Measurements from ENCODE around the gene B4GALNT4. TPM values are rescaled to one million over a fixed set of nuclear protein-coding genes. Genes with fewer than 3 reads are reported as not detected.

B4GALNT4 gene
- total and polyA plus RNA-seq, 2 of the 13 experiments (the other 11 are each of a cell fraction or from before 2014, with no cell fraction given), result 30.5 to 50.1 TPM

DNA sequence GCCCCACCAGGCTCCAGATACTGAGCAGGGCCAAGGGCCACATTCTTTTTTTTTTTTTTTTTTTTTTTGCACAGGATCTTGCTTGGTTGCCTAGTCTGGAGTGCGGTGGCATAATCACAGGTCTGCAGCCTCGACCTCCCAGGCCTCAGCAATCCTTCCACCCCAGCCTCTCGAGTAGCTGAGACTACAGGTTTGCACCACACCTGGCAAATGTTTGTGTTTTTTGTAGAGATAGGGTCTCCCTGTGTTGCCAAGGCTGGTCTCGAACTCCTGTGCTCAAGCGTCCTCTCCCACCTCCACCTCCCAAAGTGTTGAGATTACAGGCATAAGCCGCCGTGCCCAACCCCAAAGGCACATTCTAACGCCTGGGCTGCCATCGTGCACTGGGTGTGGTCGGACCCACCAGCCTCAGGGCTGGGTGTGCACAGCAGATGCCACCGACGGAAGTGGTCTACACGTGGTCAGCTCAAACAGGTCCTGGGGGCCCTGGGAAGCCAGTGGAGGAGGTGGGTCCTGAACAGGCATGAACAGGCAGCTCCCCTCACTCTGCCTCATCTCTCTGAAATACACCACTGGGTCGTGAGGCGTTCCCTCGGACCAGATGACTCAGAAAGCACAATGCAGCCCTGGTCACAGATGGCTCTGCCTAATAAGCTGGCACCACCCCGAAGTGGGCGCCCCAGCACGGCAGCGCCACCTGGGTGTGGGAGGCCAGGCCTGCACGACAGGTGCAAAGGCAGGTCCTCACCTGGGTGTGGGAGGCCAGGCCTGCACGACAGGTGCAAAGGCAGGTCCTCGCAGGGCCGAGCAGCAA is 5.1 kb upstream of the B4GALNT4 start (continued):
- TF ChIP-seq ARID5B (CRISPR knock-in tag; IDR thresholded peaks at IDR 0.05) (peak; percentile 25; the same call in 1 of the 2 replicates), GPBP1L1 (CRISPR knock-in tag; IDR thresholded peaks at IDR 0.05) (no peak), ATF7 (IDR thresholded peaks at IDR 0.05) (no peak), ATF7 (CRISPR knock-in tag; IDR thresholded peaks at IDR 0.05) (peak; percentile 70; the same call in 1 of the 2 replicates), MNT (IDR thresholded peaks at IDR 0.05) (no peak), TCF7 (IDR thresholded peaks at IDR 0.05; ENCODE audit: low read depth) (no peak), CHCHD3 (CRISPR knock-in tag; IDR thresholded peaks at IDR 0.05) (no peak), ZNF20 (CRISPR knock-in tag; IDR thresholded peaks at IDR 0.05) (no peak), IRX3 (CRISPR knock-in tag; IDR thresholded peaks at IDR 0.05; ENCODE audit: borderline replicate concordance, low read depth) (no peak), MYC (CRISPR knock-in tag; IDR thresholded peaks at IDR 0.05; ENCODE audit: borderline replicate concordance) (peak; percentile 74; the same call in 1 of the 2 replicates), PHF20 (CRISPR knock-in tag; IDR thresholded peaks at IDR 0.05) (no peak), STAG1 (CRISPR knock-in tag; IDR thresholded peaks at IDR 0.05) (peak; percentile 72), SRF (IDR thresholded peaks at IDR 0.05; ENCODE audit: low read depth, low read length) (no peak), ZNF766 (CRISPR knock-in tag; IDR thresholded peaks at IDR 0.05; ENCODE audit: borderline replicate concordance) (no peak), TBL1XR1 (IDR thresholded peaks at IDR 0.05; ENCODE audit: borderline replicate concordance, low read length, partially characterized antibody) (no peak), GABPB1 (CRISPR knock-in tag; IDR thresholded peaks at IDR 0.05) (peak; percentile 65; the same call in 1 of the 2 replicates), SPEN (CRISPR knock-in tag; IDR thresholded peaks at IDR 0.05; ENCODE audit: low read depth) (no peak), PITX1 (CRISPR knock-in tag; IDR thresholded peaks at IDR 0.05) (no peak), ZFP1 (CRISPR knock-in tag; IDR thresholded peaks at IDR 0.05) (no peak), ZNF891 (CRISPR knock-in tag; IDR thresholded peaks at IDR 0.05) (no peak), SETDB1 (CRISPR knock-in tag; IDR thresholded peaks at IDR 0.05; ENCODE audit: borderline replicate concordance) (no peak), ZNF776 (CRISPR knock-in tag; IDR thresholded peaks at IDR 0.05) (no peak)
- TF ChIP-seq, protein P1, sequence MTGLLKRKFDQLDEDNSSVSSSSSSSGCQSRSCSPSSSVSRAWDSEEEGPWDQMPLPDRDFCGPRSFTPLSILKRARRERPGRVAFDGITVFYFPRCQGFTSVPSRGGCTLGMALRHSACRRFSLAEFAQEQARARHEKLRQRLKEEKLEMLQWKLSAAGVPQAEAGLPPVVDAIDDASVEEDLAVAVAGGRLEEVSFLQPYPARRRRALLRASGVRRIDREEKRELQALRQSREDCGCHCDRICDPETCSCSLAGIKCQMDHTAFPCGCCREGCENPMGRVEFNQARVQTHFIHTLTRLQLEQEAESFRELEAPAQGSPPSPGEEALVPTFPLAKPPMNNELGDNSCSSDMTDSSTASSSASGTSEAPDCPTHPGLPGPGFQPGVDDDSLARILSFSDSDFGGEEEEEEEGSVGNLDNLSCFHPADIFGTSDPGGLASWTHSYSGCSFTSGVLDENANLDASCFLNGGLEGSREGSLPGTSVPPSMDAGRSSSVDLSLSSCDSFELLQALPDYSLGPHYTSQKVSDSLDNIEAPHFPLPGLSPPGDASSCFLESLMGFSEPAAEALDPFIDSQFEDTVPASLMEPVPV (CRISPR knock-in tag; IDR thresholded peaks at IDR 0.05), result no peak
